OCI-M2 (cell line): ENCODE results near the gene SAMM50.

ENCODE experiments used
- DNase-seq: peaks from one replicate; lab custom pipeline; 2025; ENCODE audit not compliant: unreplicated experiment; lab: John Stamatoyannopoulos, UW

SAMM50 gene

GRCh38 chr22:43955040-43955882 is at the start of gene SAMM50:
Gene SAMM50, plus strand, starts transcription at chr22:43955442. Its CDS starts 136 bp downstream, at chr22:43955578.
- no peak for DNase-seq

- no peak for DNase-seq
Observed at GRCh38 chr22:43905681-43906080, 49.6 kb upstream of the SAMM50 start.

GRCh38 chr22:43909708-43910107 is 45.5 kb upstream of the SAMM50 start:
- no peak for DNase-seq

GRCh38 chr22:43910178-43910695 is 45.0 kb upstream of the SAMM50 start:
- no peak for DNase-seq

GRCh38 chr22:43911351-43911750 is 43.9 kb upstream of the SAMM50 start:
- DNase-seq = no peak

- no peak for DNase-seq
Observed at GRCh38 chr22:43917521-43917920, 37.7 kb upstream of the SAMM50 start.

GRCh38 chr22:43919106-43919973 is 35.9 kb upstream of the SAMM50 start:
- no peak for DNase-seq

- DNase-seq = no peak
Observed at GRCh38 chr22:43921370-43921769, 33.9 kb upstream of the SAMM50 start.

- no peak for DNase-seq
Observed at GRCh38 chr22:43922123-43922522, 33.1 kb upstream of the SAMM50 start.

GRCh38 chr22:43923191-43923590 is 32.1 kb upstream of the SAMM50 start:
- no peak for DNase-seq

- no peak for DNase-seq
Observed at GRCh38 chr22:43923631-43924464, 31.4 kb upstream of the SAMM50 start, which contains the start of gene PNPLA3. Gene PNPLA3, plus strand, starts transcription at chr22:43923805. Its CDS starts 107 bp downstream, at chr22:43923912.

- DNase-seq = no peak
Observed at GRCh38 chr22:43924877-43925276, 30.4 kb upstream of the SAMM50 start.

GRCh38 chr22:43925433-43926348 is 29.6 kb upstream of the SAMM50 start:
- no peak for DNase-seq

- no peak for DNase-seq
Observed at GRCh38 chr22:43926349-43926710, 28.9 kb upstream of the SAMM50 start.

GRCh38 chr22:43928468-43928867 is 26.8 kb upstream of the SAMM50 start:
- DNase-seq = no peak

GRCh38 chr22:43928908-43929307 is 26.3 kb upstream of the SAMM50 start:
- DNase-seq = no peak

- DNase-seq = no peak
Observed at GRCh38 chr22:43931771-43932170, 23.5 kb upstream of the SAMM50 start.

- no peak for DNase-seq
Observed at GRCh38 chr22:43941449-43941848, 13.8 kb upstream of the SAMM50 start.

- no peak for DNase-seq
Observed at GRCh38 chr22:43944670-43945430, 10.4 kb upstream of the SAMM50 start.
